NK-92 (cell line): ENCODE data around the gene POU3F3.

ENCODE experiments used
- DNase-seq: peaks from one replicate; lab custom pipeline; 2025; ENCODE audit not compliant: unreplicated experiment; lab: John Stamatoyannopoulos, UW

POU3F3 gene

DNA sequence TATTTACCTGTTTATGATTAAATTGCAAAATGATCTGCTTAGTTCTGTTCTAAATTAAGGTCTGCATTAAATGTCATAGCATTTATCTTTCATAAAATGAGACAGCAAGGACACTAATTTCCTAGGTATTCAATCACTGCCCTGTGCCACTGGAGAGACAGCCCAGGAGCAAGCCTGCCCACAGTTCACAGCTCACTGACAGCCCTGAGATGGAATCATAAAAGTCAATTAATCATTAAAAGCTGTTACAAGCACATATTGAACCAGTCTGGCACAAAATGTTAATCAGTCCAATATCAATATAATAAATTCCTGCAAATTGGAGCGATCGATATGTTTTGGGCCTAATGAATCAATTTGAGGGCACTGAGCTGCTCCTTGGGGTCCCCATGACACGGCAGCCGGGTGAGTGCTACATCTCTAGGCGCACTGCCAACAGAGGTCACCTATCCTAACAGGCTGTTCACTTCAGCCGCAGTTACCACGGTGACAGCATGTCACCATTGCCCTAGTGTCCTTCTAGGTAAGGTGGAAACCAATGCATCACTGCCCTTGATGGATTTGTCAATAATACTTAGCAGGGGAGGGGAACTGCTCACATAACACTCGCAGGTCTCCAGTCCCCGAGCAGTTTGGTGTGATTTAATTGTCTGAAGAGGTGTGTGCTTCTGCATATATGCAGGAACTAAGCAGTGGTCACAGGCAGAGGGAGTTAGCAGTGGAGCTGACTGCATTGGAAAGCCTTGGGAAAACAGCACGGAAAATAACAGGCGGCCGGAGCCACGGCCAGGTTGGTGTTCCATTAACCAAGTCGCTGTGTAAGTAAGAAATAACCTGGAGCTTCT lies 47.3 kb downstream of the POU3F3 start:
- no peak for DNase-seq

GRCh38 chr2:104902317-104902716 lies 48.4 kb downstream of the POU3F3 start:
- no peak for DNase-seq
